B cell (primary cell): ENCODE results near the gene METTL8. TPM values are rescaled to one million over a fixed set of nuclear protein-coding genes. Genes with fewer than 3 reads are reported as not detected.

Source experiments
- ATAC-seq: fragments of 200-7000 bp; cut with Tn5 transposase; one replicate; pipeline ENCODE4 v1.10.0; 2021; ENCODE audit warnings: low read depth, mild to moderate bottlenecking, moderate number of reproducible peaks, moderate library complexity
- CTCF ChIA-PET: fragments of 350-600 bp; sonication (Branson Sonifier 250); formaldehyde crosslinking; loops from one replicate; lab custom pipeline; 2021; ENCODE audit warnings: antibody characterized with exemption, inconsistent platforms; lab: Charles Lee
- POLR2A ChIA-PET: fragments of 350-600 bp; sonication (Branson Sonifier 250); formaldehyde crosslinking; loops from one replicate; lab custom pipeline; 2021; ENCODE audit warnings: antibody characterized with exemption; lab: Charles Lee
- DNase-seq: peaks from one replicate; pipeline ENCODE4 v3.0.0; 2013
- H2AFZ ChIP-seq: 2 replicates; pipeline ENCODE4 v1.6.1; 2012; ENCODE audit warnings: mild to moderate bottlenecking, low read depth, low read length; ENCODE audit not compliant: insufficient read depth, poor library complexity, severe bottlenecking
- H3K27ac ChIP-seq, 2 donors: 1 replicate in 1 of 2; 2 replicates in 1 of 2; pipeline ENCODE4 v1.5.1; 2012 to 2013; ENCODE audit warnings: low read length in 2 of 2, mild to moderate bottlenecking in 2 of 2, moderate library complexity in 1 of 2
- H3K27me3 ChIP-seq, 4 experiments: fragments of 200-600 bp in 1 of 4; sonication (generic) in 1 of 4; replicated peaks in 1 of 4; 1 replicate in 2 of 4; 2 replicates in 2 of 4; pipeline versions ENCODE4 v1.6.1 to v1.7.0; 2013 to 2016; ENCODE audit warnings: low read length in 3 of 4, mild to moderate bottlenecking in 2 of 4, mixed read lengths in 1 of 4, moderate library complexity in 1 of 4; ENCODE audit not compliant: insufficient read depth in 4 of 4, control insufficient read depth in 3 of 4; ENCODE audit errors: control extremely low read depth in 1 of 4
- H3K36me3 ChIP-seq, 2 experiments: replicated peaks in 1 of 2; 1 replicate in 1 of 2; 2 replicates in 1 of 2; pipeline versions ENCODE4 v1.6.1 to v1.7.1; 2013; ENCODE audit warnings: low read length in 1 of 2; ENCODE audit not compliant: insufficient read depth in 2 of 2, control insufficient read depth in 1 of 2; ENCODE audit errors: control extremely low read depth in 1 of 2, extremely low read depth in 1 of 2
- H3K4me1 ChIP-seq, 2 donors: fragments of 200-600 bp in 1 of 2; sonication (generic) in 1 of 2; 1 replicate in 1 of 2; 2 replicates in 1 of 2; pipeline versions ENCODE4 v1.5.1 to v1.6.1; 2013 to 2017; ENCODE audit warnings: low read length in 2 of 2; ENCODE audit not compliant: control insufficient read depth in 2 of 2, insufficient read depth in 2 of 2
- H3K4me2 ChIP-seq: replicated peaks from 2 replicates; pipeline ENCODE3; 2012; ENCODE audit warnings: mild to moderate bottlenecking, low read depth, low read length; ENCODE audit not compliant: poor library complexity, severe bottlenecking
- H3K4me3 ChIP-seq, 5 experiments: fragments of 200-600 bp in 1 of 5; sonication (generic) in 1 of 5; 1 replicate in 3 of 5; 2 replicates in 2 of 5; pipeline versions ENCODE4 v1.5.1 to v1.7.0; 2011 to 2016; ENCODE audit warnings: low read length in 4 of 5, mild to moderate bottlenecking in 4 of 5, low read depth in 2 of 5, control low read depth in 1 of 5, moderate library complexity in 1 of 5; ENCODE audit not compliant: insufficient read depth in 1 of 5; ENCODE audit errors: control extremely low read depth in 1 of 5, extremely low read depth in 1 of 5
- H3K79me2 ChIP-seq: fragments of 200-600 bp; sonication (generic); one replicate; pipeline ENCODE4 v1.6.0; 2016; ENCODE audit warnings: low read length; ENCODE audit not compliant: control insufficient read depth, insufficient read depth
- H3K9ac ChIP-seq: fragments of 200-600 bp; sonication (generic); 2 replicates; pipeline ENCODE4 v1.6.1; 2017; ENCODE audit warnings: mild to moderate bottlenecking, low read length, moderate library complexity
- H3K9me3 ChIP-seq, 3 donors: one replicate each; pipeline versions ENCODE4 v1.6.1 to v1.7.1; 2013; ENCODE audit warnings: low read length in 2 of 3; ENCODE audit not compliant: control insufficient read depth in 2 of 3, insufficient read depth in 1 of 3; ENCODE audit errors: control extremely low read depth in 1 of 3
- H4K20me1 ChIP-seq: 2 replicates; pipeline ENCODE4 v1.6.0; 2012; ENCODE audit warnings: mild to moderate bottlenecking, low read length; ENCODE audit not compliant: insufficient read depth, control insufficient read depth, poor library complexity, severe bottlenecking
- H3K27ac Mint-ChIP-seq: one replicate; pipeline ENCODE4 v1.8.0; 2021; ENCODE audit warnings: mixed read lengths
- H3K27me3 Mint-ChIP-seq: one replicate; pipeline ENCODE4 v1.8.0; 2021; ENCODE audit warnings: mixed read lengths
- H3K4me1 Mint-ChIP-seq: one replicate; pipeline ENCODE4 v1.8.0; 2021; ENCODE audit warnings: mixed read lengths
- H3K4me3 Mint-ChIP-seq: one replicate; pipeline ENCODE4 v1.8.0; 2021; ENCODE audit warnings: mixed read lengths
- H3K9me3 Mint-ChIP-seq: one replicate; pipeline ENCODE4 v1.8.0; 2022; ENCODE audit warnings: mixed read lengths; ENCODE audit not compliant: insufficient read depth
- CTCF ChIP-seq: fragments of 200-600 bp; IDR thresholded peaks from one replicate; pipeline ENCODE4 v1.8.0; 2022; ENCODE audit warnings: antibody characterized with exemption, mild to moderate bottlenecking
- EZH2 ChIP-seq: IDR thresholded peaks from 2 replicates; pipeline ENCODE4 v1.6.1; 2012; ENCODE audit warnings: borderline replicate concordance, low read depth, mild to moderate bottlenecking, moderate library complexity, low read length; ENCODE audit not compliant: insufficient read depth, poor library complexity, severe bottlenecking
- WGBS: methylation state at CpG from one replicate; pipeline ENCODE4 v1.1.5; 2013; ENCODE audit warnings: missing lambda C conversion rate; ENCODE audit not compliant: insufficient coverage; 5-methylcytosine and 5-hydroxymethylcytosine counted together
- intact Hi-C: fragments of 100-400 bp; cut with micrococcal nuclease; formaldehyde crosslinking; loops from one replicate; pipeline ENCODE4 v1.10.0; 2022
- polyA plus RNA-seq: library from polyadenylated mRNA; depleted of rRNA; stranded (reverse); fragments of >200 nt; gene quantifications from 2 replicates; pipeline ENCODE4 v1.2.3, GENCODE V29; 2012
- total RNA-seq, 2 donors: library from RNA; stranded (reverse); fragments of 120-200 nt in 1 of 2; gene quantifications; 1 replicate in 1 of 2; 2 replicates in 1 of 2; pipeline versions ENCODE4 v1.2.3 to v1.2.4, GENCODE V29; 2013 to 2022

The METTL8 gene
- total and polyA plus RNA-seq, 2 donors (not counting 1 experiment from before 2014, with no cell fraction given) = 20.8 to 57.8 TPM

- Histone ChIP-seq H3K27ac (no peak overlapping the region), H3K27me3 (no peaks in the 10 kb centered on the region), H3K79me2 (no peaks in the 10 kb centered on the region), H2AFZ (no peak overlapping the region), H3K4me2 (no peak overlapping the region), H3K9ac (no peak overlapping the region), H3K9me3 (no peaks in the 10 kb centered on the region), H3K4me1 (no peaks in the 10 kb centered on the region), H3K36me3 (no peaks in the 10 kb centered on the region), H3K4me3 (no peak overlapping the region), H4K20me1 (no peaks in the 10 kb centered on the region)
- Mint-ChIP-seq H3K4me1 (no peaks in the 10 kb centered on the region), H3K27me3 (no peaks in the 10 kb centered on the region), H3K9me3 (peaks cover 2% of the 10 kb centered on the region), H3K4me3 (no peak overlapping the region), H3K27ac (no peak overlapping the region)
- intact Hi-C loops = no loop called here
- no peak for ATAC-seq
- ChIA-PET POLR2A (no interaction called here), CTCF (no interaction called here)
- no peak for DNase-seq
- TF ChIP-seq EZH2 (no peak), CTCF (no peak)
Measured at GRCh38 chr2:171289316-171289715, 144.5 kb downstream of the METTL8 start.

- H3K4me1 Mint-ChIP-seq = no peaks in the 10 kb centered on the region
- H3K9me3 Mint-ChIP-seq = peaks cover 2% of the 10 kb centered on the region
- Histone ChIP-seq H2AFZ (peak overlapping the region; percentile 32), H3K4me1 (no peaks in the 10 kb centered on the region), H3K79me2 (no peaks in the 10 kb centered on the region), H4K20me1 (no peaks in the 10 kb centered on the region), H3K4me3 (no peak overlapping the region), H3K27me3 (no peaks in the 10 kb centered on the region), H3K4me2 (no peak overlapping the region), H3K9me3 (no peaks in the 10 kb centered on the region), H3K9ac (no peak overlapping the region), H3K27ac (no peak overlapping the region), H3K36me3 (no peaks in the 10 kb centered on the region)
- DNase-seq = no peak
- ChIA-PET CTCF (no interaction called here), POLR2A (interaction anchor here (0.6 kb wide), 1 partner anchor 15 kb away, joined by 10 read pairs; no protein-coding TSS in a partner anchor)
- TF ChIP-seq CTCF (no peak), EZH2 (no peak)
- 60% methylated on average over 4 of the region's 4 CpGs for WGBS
- no peaks in the 10 kb centered on the region for H3K27me3 Mint-ChIP-seq
- H3K27ac Mint-ChIP-seq = no peak overlapping the region
- ATAC-seq = no peak
- intact Hi-C loops = no loop called here
- H3K4me3 Mint-ChIP-seq = no peak overlapping the region
Measured at GRCh38 chr2:171287611-171288010, 146.2 kb downstream of the METTL8 start.
